Measurements from ENCODE around the gene MANF.
"Not testable (repeated sequence)": the region's sequence is repeated elsewhere in the genome, so short reads cannot be mapped to it uniquely, and the experiment has no call there.

MANF gene

GRCh38 chr3:51384726-51385473 lies at the start of gene MANF:
MANF (plus strand) TSS chr3:51385291; CDS start chr3:51385343, 52 bp downstream.
- peak; percentile 91 to 97 for DNase-seq (ENCODE audit: low read depth in 2 of 2)

GRCh38 chr3:51336261-51336660 lies 48.8 kb upstream of the MANF start:
- no peak for DNase-seq (ENCODE audit: low read depth in 2 of 2)

GRCh38 chr3:51337666-51338065 lies 47.4 kb upstream of the MANF start:
- DNase-seq (ENCODE audit: low read depth in 2 of 2): no peak

DNA sequence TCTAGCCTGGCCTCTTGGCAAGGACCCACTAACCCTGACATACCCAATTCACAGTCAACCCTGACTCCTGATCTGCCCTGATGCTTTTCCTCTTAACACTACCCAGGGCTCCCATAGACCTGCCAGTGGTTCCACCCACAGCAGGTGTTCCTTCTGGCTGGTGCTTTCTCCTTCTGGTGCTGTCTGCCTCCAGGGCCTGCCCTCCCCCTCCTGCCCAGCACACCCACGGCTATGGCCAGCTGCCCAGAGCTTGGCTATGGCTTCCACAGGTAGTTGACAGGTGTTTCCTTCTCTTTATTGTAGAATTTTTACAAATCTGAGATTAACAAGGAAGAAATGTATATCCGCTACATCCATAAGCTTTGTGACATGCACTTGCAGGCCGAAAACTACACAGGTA lies 46.5 kb upstream of the MANF start:
- no peak for DNase-seq (ENCODE audit: low read depth in 2 of 2)

DNA sequence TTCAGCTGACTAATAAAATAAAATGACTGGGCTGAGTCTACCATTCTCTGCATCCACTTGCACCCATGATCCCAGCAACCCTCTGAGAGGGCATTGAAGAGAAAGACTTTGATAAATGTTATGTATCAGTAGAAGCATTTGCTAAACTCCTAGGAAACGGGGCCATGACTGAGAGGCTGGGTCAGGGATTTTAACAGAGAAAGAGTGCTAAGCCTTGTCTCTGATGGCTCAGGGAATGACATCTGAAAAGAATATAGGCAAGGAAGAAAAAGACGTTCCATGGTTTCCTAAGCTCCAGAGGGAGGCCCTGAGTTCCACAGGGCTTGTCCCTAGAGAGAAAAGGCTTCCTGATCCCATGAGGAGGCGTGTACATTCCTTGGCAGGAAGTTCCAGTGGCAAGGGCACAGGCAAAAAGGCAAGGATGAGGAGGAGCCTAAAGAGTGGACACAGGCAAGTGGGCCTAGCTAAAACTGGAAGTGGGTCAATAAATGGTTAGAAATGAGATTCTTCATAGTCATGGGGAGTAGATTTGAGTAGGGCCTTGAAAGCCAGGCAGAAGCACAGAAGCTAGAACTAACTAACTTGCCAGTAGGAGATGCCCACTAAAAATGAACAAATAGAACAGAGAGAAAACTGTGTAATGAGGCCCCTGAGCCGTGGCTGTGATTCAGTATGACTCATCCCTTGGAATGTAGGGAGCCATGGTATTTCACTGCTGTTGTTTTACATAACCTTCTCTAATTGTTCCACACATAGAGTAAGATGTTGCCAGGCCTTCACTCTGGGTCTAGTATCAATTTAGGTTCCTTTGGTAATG lies 44.9 kb upstream of the MANF start:
- no peak for DNase-seq (ENCODE audit: low read depth in 2 of 2)

DNA sequence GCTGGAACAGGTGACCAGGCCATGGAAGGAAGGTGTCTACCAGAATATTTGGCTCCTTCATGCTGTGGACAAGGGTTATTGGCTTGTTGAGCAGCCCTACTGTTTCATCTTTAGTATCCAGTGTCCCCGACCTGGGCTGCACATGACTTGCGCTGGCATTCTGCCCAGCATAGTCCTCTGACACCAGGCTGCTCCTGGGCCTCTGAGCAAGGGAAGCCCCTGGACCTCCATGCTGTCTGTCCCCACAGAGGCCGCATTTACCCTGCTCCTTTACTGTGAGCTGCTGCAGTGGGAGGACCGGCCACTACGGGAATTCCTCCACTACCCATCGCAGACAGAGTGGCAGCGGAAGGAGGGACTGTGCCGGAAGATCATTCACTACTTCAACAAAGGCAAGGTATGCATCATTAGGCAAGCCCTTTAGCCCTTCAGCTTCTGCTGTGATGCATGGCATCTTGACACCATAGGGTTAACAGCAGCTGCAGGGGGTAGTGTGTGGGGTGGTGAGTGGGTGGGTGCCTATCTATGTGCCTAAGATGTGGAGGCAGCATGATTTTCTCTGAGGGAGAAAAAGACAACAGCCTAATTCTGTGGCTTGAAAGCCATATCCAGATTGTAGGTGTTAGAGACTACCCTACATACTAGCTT lies 44.0 kb upstream of the MANF start:
- DNase-seq (ENCODE audit: low read depth in 2 of 2): no peak

DNA sequence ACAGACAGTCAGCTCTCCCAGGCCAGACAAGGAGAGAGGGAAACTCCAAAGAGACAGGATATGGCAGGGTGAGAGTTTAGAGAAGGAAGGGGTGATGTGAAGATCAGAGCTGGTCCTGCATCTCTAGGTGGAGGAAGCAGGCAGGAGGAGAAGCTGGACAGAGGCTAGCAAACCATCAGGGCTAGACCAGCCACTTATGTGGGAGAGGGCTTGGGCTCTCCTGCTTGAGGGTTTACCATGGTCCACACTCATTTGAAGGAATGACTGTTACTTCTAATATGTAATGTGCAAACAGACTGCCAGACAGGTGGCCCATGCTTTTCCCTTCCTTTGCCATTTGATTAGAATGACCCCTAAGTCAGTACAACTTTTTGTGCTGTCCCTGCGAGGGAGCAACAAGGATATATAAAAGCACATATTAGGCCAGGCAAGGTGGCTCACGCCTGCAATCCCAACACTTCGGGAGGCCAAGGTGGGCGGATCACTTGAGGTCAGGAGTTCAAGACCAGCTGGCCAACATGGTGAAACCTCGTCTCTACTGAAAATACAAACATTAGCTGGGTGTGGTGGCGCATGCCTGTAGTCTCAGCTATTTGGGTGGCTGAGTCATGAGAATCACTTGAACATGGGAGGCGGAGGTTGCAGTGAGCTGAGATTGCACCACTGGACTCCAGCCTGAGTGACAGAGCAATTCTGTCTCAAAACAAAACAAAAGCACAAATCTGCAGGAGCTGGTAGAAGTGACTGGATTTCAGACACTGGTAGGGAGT lies 41.0 kb upstream of the MANF start:
- DNase-seq (ENCODE audit: low read depth in 2 of 2): no peak

DNA sequence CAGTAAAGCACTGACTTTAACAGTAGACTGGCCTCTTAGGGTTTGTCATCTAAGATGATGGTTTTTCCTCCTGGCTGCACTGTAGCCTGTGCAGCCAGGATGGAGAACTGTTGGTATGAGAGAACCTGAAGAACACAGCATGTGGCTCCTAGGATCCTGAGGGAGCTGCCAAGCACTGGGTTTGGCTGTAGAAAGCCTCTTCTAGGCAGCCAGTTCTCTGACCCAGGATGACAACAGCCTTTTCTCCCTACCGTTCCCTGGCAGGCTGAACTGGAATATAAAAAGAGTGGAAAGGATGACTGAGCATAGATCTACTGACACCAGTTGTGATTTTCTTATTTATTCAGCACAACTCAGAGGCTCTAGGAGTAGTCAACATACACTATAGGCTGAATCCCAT lies 34.3 kb upstream of the MANF start:
- DNase-seq (ENCODE audit: low read depth in 2 of 2): no peak

GRCh38 chr3:51353131-51353530 lies 32.0 kb upstream of the MANF start:
- DNase-seq (ENCODE audit: low read depth in 2 of 2): no peak

DNA sequence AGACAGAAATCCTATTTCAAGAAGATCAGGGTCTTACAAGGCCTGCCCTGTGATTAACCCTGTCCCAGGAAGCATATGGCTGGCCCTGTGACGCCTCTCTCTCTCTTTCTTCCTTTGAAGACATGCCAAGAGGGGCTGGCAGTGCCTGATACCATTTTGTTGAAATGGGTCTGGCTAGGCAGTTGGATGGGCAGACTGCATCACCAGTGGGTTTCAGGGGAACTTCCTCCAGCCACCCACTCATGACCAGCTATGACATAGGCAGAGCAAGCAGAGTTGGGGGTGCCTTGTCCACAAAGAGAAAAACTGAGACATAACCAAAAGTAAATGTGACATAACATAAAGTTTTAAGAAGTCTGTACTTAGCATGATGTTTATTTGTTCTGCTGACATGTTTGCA lies 31.4 kb upstream of the MANF start:
- no peak for DNase-seq (ENCODE audit: low read depth in 2 of 2)

- DNase-seq (ENCODE audit: low read depth in 2 of 2): no peak
These were observed 30.9 kb upstream of the MANF start for GRCh38 chr3:51354172-51354571.

- no peak for DNase-seq (ENCODE audit: low read depth in 2 of 2)
These were observed 30.1 kb upstream of the MANF start for GRCh38 chr3:51354731-51355615.

GRCh38 chr3:51355891-51356578 lies 29.1 kb upstream of the MANF start:
- no peak for DNase-seq (ENCODE audit: low read depth in 2 of 2)

- no peak for DNase-seq (ENCODE audit: low read depth in 2 of 2)
These were observed 27.2 kb upstream of the MANF start for GRCh38 chr3:51357856-51358255.

DNA sequence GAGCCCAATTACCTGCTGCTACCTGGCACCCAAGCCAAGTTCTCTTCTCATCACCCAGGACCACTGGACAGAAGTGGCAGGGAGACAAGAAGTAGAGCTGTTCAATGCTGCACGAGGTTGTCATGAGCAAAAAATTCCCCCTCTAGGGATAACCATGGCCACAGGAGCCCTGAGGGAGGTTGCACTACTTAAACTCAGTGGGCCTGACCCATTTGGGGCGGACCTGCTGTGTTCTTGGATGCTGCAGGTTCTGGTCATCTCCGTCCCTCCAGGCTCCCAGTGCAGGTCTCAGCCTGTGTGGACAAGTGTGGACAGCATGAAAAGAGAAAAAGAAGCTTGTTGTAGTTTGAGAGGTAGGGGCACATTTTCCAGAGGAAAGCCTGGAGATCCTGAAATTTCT lies 26.1 kb upstream of the MANF start:
- no peak for DNase-seq (ENCODE audit: low read depth in 2 of 2)

DNA sequence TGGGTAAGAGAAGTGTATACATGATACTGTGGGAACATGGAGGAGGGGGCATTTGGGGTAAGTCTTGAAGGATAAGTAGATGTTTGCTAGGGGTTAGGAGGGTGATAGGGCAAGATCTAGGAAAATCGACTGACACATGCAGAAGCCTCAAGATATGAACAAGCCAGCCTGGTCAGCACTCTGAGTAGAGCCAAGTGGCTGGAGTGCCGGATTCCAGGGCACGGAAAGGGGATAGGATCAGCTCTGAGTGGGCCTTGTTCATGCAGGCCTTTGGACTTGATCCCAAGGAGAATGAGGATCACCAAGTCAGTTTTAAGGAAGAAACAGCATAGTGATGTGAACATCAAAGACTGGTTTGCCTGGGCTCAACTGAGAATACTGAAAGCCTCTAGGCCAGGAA lies 24.3 kb upstream of the MANF start:
- no peak for DNase-seq (ENCODE audit: low read depth in 2 of 2)

- DNase-seq (ENCODE audit: low read depth in 2 of 2): no peak
These were observed 23.3 kb upstream of the MANF start for GRCh38 chr3:51361746-51362145.

GRCh38 chr3:51362476-51362875 lies 22.6 kb upstream of the MANF start:
- DNase-seq (ENCODE audit: low read depth in 2 of 2): no peak

DNA sequence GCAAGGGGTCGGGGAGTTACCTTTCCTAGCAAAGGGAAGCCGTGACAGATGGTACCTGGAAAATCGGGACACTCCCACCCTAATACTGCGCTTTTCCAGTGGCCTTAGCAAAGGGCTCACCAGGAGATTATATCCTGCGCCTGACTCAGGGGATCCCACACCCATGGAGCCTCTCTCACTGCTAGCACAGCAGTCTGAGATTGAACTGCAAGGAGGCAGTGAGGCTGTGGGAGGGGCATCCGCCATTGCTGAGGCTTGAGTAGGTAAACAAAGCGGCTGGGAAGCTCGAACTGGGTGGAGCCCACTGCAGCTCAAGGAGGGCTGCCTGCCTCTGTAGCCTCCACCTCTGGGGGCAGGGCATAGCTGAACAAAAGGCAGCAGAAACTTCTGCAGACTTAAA lies 16.8 kb upstream of the MANF start:
- not testable (repeated sequence) for DNase-seq (ENCODE audit: low read depth in 2 of 2)

- peak in 1 of 2 donors; percentile 47 for DNase-seq (ENCODE audit: low read depth in 2 of 2)
These were observed 13.0 kb upstream of the MANF start for GRCh38 chr3:51371943-51372557.

Measured in stimulated activated CD4-positive, alpha-beta T cell treated with anti-CD3 and anti-CD28 coated beads, Interleukin-1b, Interleukin-23, amount 100 ng/mL, for 4 hours (primary cell).